HL-60 (cell line): ENCODE results near the gene GPER1.

ENCODE experiments used
- DNase-seq, 2 experiments: peaks; one replicate each; pipeline ENCODE4 v3.0.0-alpha.2; 2010 to 2020; ENCODE audit warnings: low read depth in 1 of 2, low spot score in 1 of 2
- H3K27ac ChIP-seq: fragments of 250-450 bp; sonication (Bioruptor Pico); replicated peaks from 2 replicates; pipeline ENCODE4 v1.5.1; 2020; ENCODE audit warnings: mild to moderate bottlenecking, moderate library complexity
- H3K27me3 ChIP-seq: fragments of 250-450 bp; sonication (Bioruptor Pico); 2 replicates; pipeline ENCODE4 v1.5.1; 2021; ENCODE audit warnings: mild to moderate bottlenecking, moderate library complexity; ENCODE audit not compliant: insufficient read depth, poor library complexity, severe bottlenecking
- H3K4me3 ChIP-seq: replicated peaks from 2 replicates; pipeline ENCODE4 v1.5.1; 2011; ENCODE audit warnings: mild to moderate bottlenecking, control low read depth, low read length; ENCODE audit not compliant: insufficient read depth
- CTCF ChIP-seq: IDR thresholded peaks from one replicate; pipeline ENCODE4 v1.5.1; 2011; ENCODE audit warnings: low read length, control low read depth, inconsistent platforms; ENCODE audit not compliant: insufficient read depth
- GABPA ChIP-seq: IDR thresholded peaks from 2 replicates; pipeline ENCODE4 v1.6.1; 2012; ENCODE audit warnings: low read depth
- POLR2AphosphoS5 ChIP-seq: IDR thresholded peaks from 2 replicates; pipeline ENCODE4 v1.6.1; 2012; ENCODE audit warnings: low read depth
- SPI1 ChIP-seq: IDR thresholded peaks from 2 replicates; pipeline ENCODE4 v1.6.1; 2012; ENCODE audit warnings: low read depth, mild to moderate bottlenecking, borderline replicate concordance
- TF ChIP-seq, protein P1 (sequence below): IDR thresholded peaks from 2 replicates; pipeline ENCODE4 v1.6.1; 2012; ENCODE audit warnings: low read depth; ENCODE audit not compliant: insufficient replicate concordance

GPER1 gene

GRCh38 chr7:1119201-1119600, 31.3 kb downstream of the GPER1 start:
- no peak overlapping the region for H3K4me3 ChIP-seq
- TF ChIP-seq GABPA, result no peak
- no peak overlapping the region for H3K27ac ChIP-seq
- no peak for DNase-seq
- no peaks in the 10 kb centered on the region for H3K27me3 ChIP-seq

- Histone ChIP-seq H3K27ac (no peak overlapping the region), H3K4me3 (no peak overlapping the region), H3K27me3 (no peaks in the 10 kb centered on the region)
- DNase-seq, result no peak
- no peak for TF ChIP-seq SPI1
- TF ChIP-seq POLR2AphosphoS5, result no peak
- no peak for TF ChIP-seq CTCF
- TF ChIP-seq, protein P1, sequence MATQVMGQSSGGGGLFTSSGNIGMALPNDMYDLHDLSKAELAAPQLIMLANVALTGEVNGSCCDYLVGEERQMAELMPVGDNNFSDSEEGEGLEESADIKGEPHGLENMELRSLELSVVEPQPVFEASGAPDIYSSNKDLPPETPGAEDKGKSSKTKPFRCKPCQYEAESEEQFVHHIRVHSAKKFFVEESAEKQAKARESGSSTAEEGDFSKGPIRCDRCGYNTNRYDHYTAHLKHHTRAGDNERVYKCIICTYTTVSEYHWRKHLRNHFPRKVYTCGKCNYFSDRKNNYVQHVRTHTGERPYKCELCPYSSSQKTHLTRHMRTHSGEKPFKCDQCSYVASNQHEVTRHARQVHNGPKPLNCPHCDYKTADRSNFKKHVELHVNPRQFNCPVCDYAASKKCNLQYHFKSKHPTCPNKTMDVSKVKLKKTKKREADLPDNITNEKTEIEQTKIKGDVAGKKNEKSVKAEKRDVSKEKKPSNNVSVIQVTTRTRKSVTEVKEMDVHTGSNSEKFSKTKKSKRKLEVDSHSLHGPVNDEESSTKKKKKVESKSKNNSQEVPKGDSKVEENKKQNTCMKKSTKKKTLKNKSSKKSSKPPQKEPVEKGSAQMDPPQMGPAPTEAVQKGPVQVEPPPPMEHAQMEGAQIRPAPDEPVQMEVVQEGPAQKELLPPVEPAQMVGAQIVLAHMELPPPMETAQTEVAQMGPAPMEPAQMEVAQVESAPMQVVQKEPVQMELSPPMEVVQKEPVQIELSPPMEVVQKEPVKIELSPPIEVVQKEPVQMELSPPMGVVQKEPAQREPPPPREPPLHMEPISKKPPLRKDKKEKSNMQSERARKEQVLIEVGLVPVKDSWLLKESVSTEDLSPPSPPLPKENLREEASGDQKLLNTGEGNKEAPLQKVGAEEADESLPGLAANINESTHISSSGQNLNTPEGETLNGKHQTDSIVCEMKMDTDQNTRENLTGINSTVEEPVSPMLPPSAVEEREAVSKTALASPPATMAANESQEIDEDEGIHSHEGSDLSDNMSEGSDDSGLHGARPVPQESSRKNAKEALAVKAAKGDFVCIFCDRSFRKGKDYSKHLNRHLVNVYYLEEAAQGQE, result no peak
- no peak for TF ChIP-seq GABPA
Measured at GRCh38 chr7:1120791-1121190, 32.9 kb downstream of the GPER1 start.

DNA sequence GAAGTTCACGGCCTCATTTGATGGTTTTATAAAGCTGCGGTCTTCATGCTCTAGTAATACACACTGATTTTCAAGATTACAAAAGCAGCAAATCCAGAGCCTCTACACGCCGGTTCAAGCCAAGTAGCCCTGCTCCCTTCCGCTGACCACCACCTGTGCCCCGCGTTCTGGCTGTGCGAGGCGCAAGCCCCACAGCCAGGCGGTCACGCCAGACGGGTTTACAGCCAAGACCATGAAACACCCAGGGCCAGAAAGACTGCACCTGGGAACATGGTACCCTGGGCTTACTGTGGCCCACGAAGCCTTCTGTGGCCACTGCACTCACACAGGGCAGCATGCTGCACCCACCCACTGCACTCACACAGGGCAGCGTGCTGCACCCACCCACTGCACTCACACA, 33.6 kb downstream of the GPER1 start:
- TF ChIP-seq GABPA, result no peak
- no peak for TF ChIP-seq CTCF
- no peak for TF ChIP-seq SPI1
- TF ChIP-seq, protein P1, result no peak
- no peak for TF ChIP-seq POLR2AphosphoS5

DNA sequence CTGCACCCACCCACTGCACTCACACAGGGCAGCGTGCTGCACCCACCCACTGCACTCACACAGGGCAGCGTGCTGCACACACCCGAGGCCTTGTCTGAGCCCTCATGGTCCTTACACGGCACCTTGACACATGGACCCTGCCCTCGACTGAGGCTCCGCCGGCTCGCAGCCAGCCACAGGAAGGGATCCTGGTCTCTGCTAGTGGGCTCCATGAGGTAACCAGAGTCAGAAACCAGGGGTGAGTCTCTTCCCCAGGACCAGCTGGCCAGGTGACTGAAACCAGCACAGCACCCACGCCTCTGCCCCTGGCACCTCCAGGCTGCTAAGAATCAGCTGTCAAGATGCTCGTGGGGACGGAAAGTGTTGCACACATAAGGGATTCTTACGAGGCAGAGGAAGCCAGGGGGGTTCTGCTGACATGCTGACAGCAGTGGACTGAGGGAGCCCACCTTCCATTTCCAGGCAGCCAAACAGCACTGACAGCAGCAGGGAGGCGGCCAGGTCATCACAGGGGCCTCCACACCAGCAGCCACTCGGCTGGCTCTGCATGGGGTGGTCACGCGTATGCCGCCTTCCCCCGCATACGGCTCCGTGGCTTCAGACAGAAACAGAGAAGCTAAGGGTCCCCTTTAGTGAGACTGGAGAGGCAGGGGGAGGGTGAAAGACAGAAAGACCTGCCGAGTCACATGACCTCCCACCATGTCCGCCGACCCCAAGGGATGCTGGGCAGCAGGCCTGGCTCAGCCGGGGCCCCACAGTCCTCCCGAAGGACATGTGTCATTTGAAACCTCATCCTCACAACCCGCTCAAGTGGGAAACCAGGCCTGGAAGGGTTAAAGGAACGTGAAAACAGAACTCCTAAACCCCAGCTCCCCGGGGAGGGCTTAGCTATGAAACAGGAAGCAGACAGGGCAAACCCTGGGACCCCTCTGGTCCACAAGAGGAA, 34.2 kb downstream of the GPER1 start:
- no peak for DNase-seq
- TF ChIP-seq, protein P1, result no peak
- TF ChIP-seq GABPA (no peak), POLR2AphosphoS5 (no peak), CTCF (no peak), SPI1 (no peak)
- Histone ChIP-seq H3K27me3 (no peaks in the 10 kb centered on the region), H3K4me3 (no peak overlapping the region), H3K27ac (no peak overlapping the region)

More for the DNA sequence above, 33.6 kb downstream of the GPER1 start:
- Histone ChIP-seq H3K27me3 (no peaks in the 10 kb centered on the region), H3K27ac (no peak overlapping the region), H3K4me3 (no peak overlapping the region)
- no peak for DNase-seq
